Epithelial cell of esophagus (primary cell): ENCODE data around the gene MED20.
"Not testable (repeated sequence)": the region's sequence is repeated elsewhere in the genome, so short reads cannot be mapped to it uniquely, and the experiment has no call there.

Experiments
- DNase-seq: peaks from one replicate; pipeline ENCODE4 v3.0.0; 2010; ENCODE audit warnings: low read depth
- H3K4me3 ChIP-seq: 2 replicates; pipeline ENCODE4 v1.5.1; 2011; ENCODE audit warnings: mild to moderate bottlenecking, low read length, control low read depth
- CTCF ChIP-seq: IDR thresholded peaks from 2 replicates; pipeline ENCODE4 v1.5.1; 2011; ENCODE audit warnings: low read depth, mild to moderate bottlenecking, low read length, control low read depth, inconsistent platforms; ENCODE audit not compliant: insufficient read depth; ENCODE audit errors: missing control alignments

MED20 gene

GRCh38 chr6:41954668-41955067 is 33.7 kb upstream of the MED20 start:
- TF ChIP-seq CTCF, result no peak
- no peak overlapping the region for H3K4me3 ChIP-seq
- no peak for DNase-seq

GRCh38 chr6:41947581-41948220 is 26.8 kb upstream of the MED20 start:
- TF ChIP-seq CTCF, result no peak
- DNase-seq, result no peak
- no peak overlapping the region for H3K4me3 ChIP-seq

GRCh38 chr6:41943456-41943855 is 22.5 kb upstream of the MED20 start:
- no peak overlapping the region for H3K4me3 ChIP-seq
- TF ChIP-seq CTCF, result no peak
- no peak for DNase-seq

GRCh38 chr6:41942882-41943281 is 21.9 kb upstream of the MED20 start:
- DNase-seq, H3K4me3 ChIP-seq: not testable (repeated sequence)

GRCh38 chr6:41942067-41942851 is 21.3 kb upstream of the MED20 start:
- DNase-seq, result peak; percentile 79

GRCh38 chr6:41941280-41942066 is 20.5 kb upstream of the MED20 start, which contains the start of gene CCND3:
Gene CCND3, minus strand, starts transcription at chr6:41941808. Its CDS starts 159 bp downstream, at chr6:41941649.
- DNase-seq, result peak; percentile 93
- no peak for TF ChIP-seq CTCF
- H3K4me3 ChIP-seq, result peak within 1 kb of the TSS; percentile 75

More at GRCh38 chr6:41942067-41942851, 21.3 kb upstream of the MED20 start:
- peak overlapping the region; percentile 61 for H3K4me3 ChIP-seq
- no peak for TF ChIP-seq CTCF

- TF ChIP-seq CTCF, result no peak
- DNase-seq, result peak; percentile 50
- H3K4me3 ChIP-seq, result peak overlapping the region; percentile 75
Observed at GRCh38 chr6:41940759-41941279, 19.9 kb upstream of the MED20 start.
